Esophagus muscularis mucosa (tissue), 4 donors: ENCODE data around the gene AP3S2. TPM values are rescaled to one million over a fixed set of nuclear protein-coding genes. Genes with fewer than 3 reads are reported as not detected.
"Not testable (repeated sequence)": the region's sequence is repeated elsewhere in the genome, so short reads cannot be mapped to it uniquely, and the experiment has no call there.

Experiments used
- DNase-seq: peaks from one replicate; pipeline ENCODE4 v3.0.0-alpha.2; 2017; ENCODE audit errors: extremely low spot score
- H3K27ac ChIP-seq, 4 donors: fragments of 200-600 bp; sonication (generic); replicated peaks in 1 of 4; 1 replicate in 3 of 4; 2 replicates in 1 of 4; pipeline ENCODE4 v1.5.1; 2016 to 2019; ENCODE audit warnings: mild to moderate bottlenecking in 1 of 4
- H3K27me3 ChIP-seq, 4 donors: fragments of 200-600 bp; sonication (generic); one replicate each; pipeline versions ENCODE4 v1.5.1 to v1.6.0; 2016 to 2019
- H3K36me3 ChIP-seq, 4 donors: fragments of 200-600 bp; sonication (generic); one replicate each; pipeline ENCODE4 v1.5.1; 2016 to 2019
- H3K4me1 ChIP-seq, 4 donors: fragments of 200-600 bp; sonication (generic); one replicate each; pipeline ENCODE4 v1.5.1; 2016 to 2019
- H3K4me3 ChIP-seq, 4 donors: fragments of 200-600 bp; sonication (generic); 1 replicate in 2 of 4; 2 replicates in 2 of 4; pipeline ENCODE4 v1.5.1; 2016 to 2019; ENCODE audit warnings: mild to moderate bottlenecking in 4 of 4, moderate library complexity in 1 of 4
- H3K9me3 ChIP-seq, 4 donors: fragments of 200-600 bp; sonication (generic); 1 replicate in 3 of 4; 2 replicates in 1 of 4; pipeline ENCODE4 v1.5.1; 2016 to 2019
- CTCF ChIP-seq, 3 experiments: fragments of 200-600 bp in 2 of 3; fragments of 450-650 bp in 1 of 3; sonication (generic) in 2 of 3; IDR thresholded peaks; one replicate each; pipeline ENCODE4 v1.5.1; 2017 to 2019; ENCODE audit warnings: antibody characterized with exemption in 3 of 3, mild to moderate bottlenecking in 2 of 3, moderate library complexity in 1 of 3
- EP300 ChIP-seq: sonication (generic); formaldehyde crosslinking; IDR thresholded peaks from one replicate; pipeline ENCODE4 v1.6.1; 2017; ENCODE audit warnings: antibody characterized with exemption
- POLR2A ChIP-seq: fragments of 450-650 bp; IDR thresholded peaks from one replicate; pipeline ENCODE4 v1.6.1; 2017; ENCODE audit warnings: antibody characterized with exemption, moderate library complexity, mild to moderate bottlenecking, low read depth
- POLR2AphosphoS5 ChIP-seq, 2 donors: sonication (generic); formaldehyde crosslinking; IDR thresholded peaks; one replicate each; pipeline ENCODE4 v1.6.1; 2017; ENCODE audit warnings: antibody characterized with exemption in 2 of 2
- WGBS: methylation state at CpG from one replicate; pipeline ENCODE4 v1.1.5; 2018; 5-methylcytosine and 5-hydroxymethylcytosine counted together
- intact Hi-C: fragments of 100-400 bp; cut with DNase I; formaldehyde crosslinking; loops from one replicate; pipeline ENCODE4 v1.15.1; 2023
- total RNA-seq, 4 donors: library from RNA; depleted of rRNA; stranded (reverse); fragments of >200 nt; gene quantifications; one replicate each; pipeline versions ENCODE4 v1.1.0 to v1.2.1, GENCODE V29; 2016

The AP3S2 gene
- total RNA-seq, 4 donors from 2014 or later, result 26.8 to 43.2 (median 37.3) TPM

- intact Hi-C loops, result no loop called here
- no peaks in the 10 kb centered on the region for H3K9me3 ChIP-seq
Measured at GRCh38 chr15:89888214-89888804, 5.5 kb downstream of the AP3S2 start.

GRCh38 chr15:89885611-89886010 lies 8.2 kb downstream of the AP3S2 start:
- 83% methylated on average over 2 of the region's 2 CpGs for WGBS
- no peak for DNase-seq
- no peak overlapping the region for H3K27ac ChIP-seq
- H3K4me3 ChIP-seq, result no peak overlapping the region
- TF ChIP-seq EP300 (no peak), CTCF (IDR thresholded peaks at IDR 0.05) (no peak), POLR2AphosphoS5 (IDR thresholded peaks at IDR 0.05) (no peak), POLR2A (no peak)
- H3K4me1 ChIP-seq, result peaks cover 0 to 3% (median 0%) of the 10 kb centered on the region in 4 donors
- intact Hi-C loops, result no loop called here
- no peaks in the 10 kb centered on the region for H3K27me3 ChIP-seq
- peaks cover 29 to 84% (median 55%) of the 10 kb centered on the region in 4 donors for H3K36me3 ChIP-seq
- no peaks in the 10 kb centered on the region for H3K9me3 ChIP-seq

More at GRCh38 chr15:89888214-89888804, 5.5 kb downstream of the AP3S2 start:
- H3K4me1 ChIP-seq, result peaks cover 10 to 30% (median 16%) of the 10 kb centered on the region in 4 donors
- H3K36me3 ChIP-seq, result peaks cover 27 to 57% (median 49%) of the 10 kb centered on the region in 4 donors
- no peaks in the 10 kb centered on the region for H3K27me3 ChIP-seq
- DNase-seq, result no peak
- 49% methylated on average over 4 of the region's 4 CpGs for WGBS
- H3K27ac ChIP-seq, result no peak overlapping the region
- TF ChIP-seq POLR2AphosphoS5 (IDR thresholded peaks at IDR 0.05), result no peak
- no peak for TF ChIP-seq POLR2A
- no peak for TF ChIP-seq CTCF (IDR thresholded peaks at IDR 0.05)
- no peak for TF ChIP-seq EP300
- H3K4me3 ChIP-seq, result no peak overlapping the region

GRCh38 chr15:89885179-89885578 lies 8.6 kb downstream of the AP3S2 start:
- peaks cover 29 to 89% (median 55%) of the 10 kb centered on the region in 4 donors for H3K36me3 ChIP-seq
- DNase-seq, H3K9me3 ChIP-seq, H3K4me1 ChIP-seq, intact Hi-C loops, H3K27me3 ChIP-seq, H3K27ac ChIP-seq, H3K4me3 ChIP-seq: not testable (repeated sequence)
- WGBS, result 65% methylated on average over 3 of the region's 3 CpGs

- DNase-seq, result no peak
- Histone ChIP-seq H3K4me3 (no peak overlapping the region), H3K36me3 (peaks cover 25 to 100% (median 60%) of the 10 kb centered on the region in 4 donors), H3K27ac (no peak overlapping the region), H3K9me3 (no peaks in the 10 kb centered on the region), H3K4me1 (peaks cover 0 to 3% (median 0%) of the 10 kb centered on the region in 4 donors), H3K27me3 (no peaks in the 10 kb centered on the region)
- TF ChIP-seq CTCF (IDR thresholded peaks at IDR 0.05) (no peak), POLR2AphosphoS5 (IDR thresholded peaks at IDR 0.05) (no peak), EP300 (no peak)
- WGBS, result 100% methylated on average over 1 of the region's 1 CpG
- intact Hi-C loops, result no loop called here
Measured at GRCh38 chr15:89883518-89883917, 10.3 kb downstream of the AP3S2 start.

- Histone ChIP-seq H3K27ac (no peak overlapping the region), H3K4me3 (no peak overlapping the region), H3K36me3 (peaks cover 28 to 100% (median 56%) of the 10 kb centered on the region in 4 donors), H3K4me1 (no peaks in the 10 kb centered on the region), H3K27me3 (no peaks in the 10 kb centered on the region), H3K9me3 (no peaks in the 10 kb centered on the region)
- TF ChIP-seq CTCF (IDR thresholded peaks at IDR 0.05), result no peak
- no peak for TF ChIP-seq EP300
- TF ChIP-seq POLR2A, result no peak
- TF ChIP-seq POLR2AphosphoS5 (IDR thresholded peaks at IDR 0.05), result no peak
- WGBS, result 73% methylated on average over 1 of the region's 1 CpG
- no peak for DNase-seq
- intact Hi-C loops, result no loop called here
Measured at GRCh38 chr15:89880727-89881126, 13.1 kb downstream of the AP3S2 start.
